GM10266 (cell line): ENCODE data around the gene UBFD1.

ENCODE experiments used
- DNase-seq: peaks from one replicate; pipeline ENCODE4 v3.0.0; 2012; ENCODE audit errors: extremely low spot score
- TF ChIP-seq, protein P1 (sequence below): IDR thresholded peaks from 2 replicates; pipeline ENCODE4 v1.5.1; 2012; ENCODE audit warnings: mild to moderate bottlenecking, low read depth; ENCODE audit not compliant: control insufficient read depth, insufficient read depth; ENCODE audit errors: missing control alignments

The UBFD1 gene

DNA sequence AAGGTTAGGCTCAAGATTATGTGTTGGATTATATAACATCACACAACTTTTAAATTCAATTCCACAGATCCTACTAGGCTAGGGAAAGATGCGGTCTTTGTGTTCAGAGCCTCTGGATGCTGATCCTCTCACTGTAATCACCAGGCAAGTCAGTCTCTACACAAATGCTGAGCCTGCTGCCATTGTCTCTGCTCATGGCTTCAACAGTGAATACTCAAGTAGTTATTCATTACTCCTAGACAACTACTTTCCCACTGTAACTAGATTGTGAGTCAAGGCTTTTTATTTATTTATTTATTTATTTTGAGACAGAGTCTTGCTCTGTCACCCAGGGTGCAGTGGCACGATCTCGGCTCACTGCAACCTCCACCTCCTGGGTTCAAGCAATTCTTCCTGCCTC, 54.4 kb downstream of the UBFD1 start:
- DNase-seq = no peak
- TF ChIP-seq, protein P1, sequence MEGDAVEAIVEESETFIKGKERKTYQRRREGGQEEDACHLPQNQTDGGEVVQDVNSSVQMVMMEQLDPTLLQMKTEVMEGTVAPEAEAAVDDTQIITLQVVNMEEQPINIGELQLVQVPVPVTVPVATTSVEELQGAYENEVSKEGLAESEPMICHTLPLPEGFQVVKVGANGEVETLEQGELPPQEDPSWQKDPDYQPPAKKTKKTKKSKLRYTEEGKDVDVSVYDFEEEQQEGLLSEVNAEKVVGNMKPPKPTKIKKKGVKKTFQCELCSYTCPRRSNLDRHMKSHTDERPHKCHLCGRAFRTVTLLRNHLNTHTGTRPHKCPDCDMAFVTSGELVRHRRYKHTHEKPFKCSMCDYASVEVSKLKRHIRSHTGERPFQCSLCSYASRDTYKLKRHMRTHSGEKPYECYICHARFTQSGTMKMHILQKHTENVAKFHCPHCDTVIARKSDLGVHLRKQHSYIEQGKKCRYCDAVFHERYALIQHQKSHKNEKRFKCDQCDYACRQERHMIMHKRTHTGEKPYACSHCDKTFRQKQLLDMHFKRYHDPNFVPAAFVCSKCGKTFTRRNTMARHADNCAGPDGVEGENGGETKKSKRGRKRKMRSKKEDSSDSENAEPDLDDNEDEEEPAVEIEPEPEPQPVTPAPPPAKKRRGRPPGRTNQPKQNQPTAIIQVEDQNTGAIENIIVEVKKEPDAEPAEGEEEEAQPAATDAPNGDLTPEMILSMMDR = no peak

DNA sequence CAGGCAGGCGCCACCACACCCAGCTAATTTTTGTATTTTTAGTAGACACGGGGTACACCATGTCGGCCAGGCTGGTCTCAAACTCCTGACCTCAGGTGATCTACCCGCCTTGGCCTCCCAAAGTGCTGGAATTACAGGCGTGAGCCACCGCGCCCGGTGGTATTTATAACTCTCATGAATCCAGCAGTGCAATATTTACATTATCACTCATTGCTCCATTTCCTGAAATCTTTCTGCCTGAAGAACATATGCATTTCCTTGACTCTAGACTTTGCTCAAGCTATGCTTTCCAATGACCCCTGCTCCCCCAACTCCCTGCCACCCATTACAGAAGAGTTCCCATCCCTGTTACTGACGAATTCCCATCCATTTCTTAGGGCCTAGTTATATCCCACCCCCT, 58.3 kb downstream of the UBFD1 start:
- TF ChIP-seq, protein P1 = no peak

More for the DNA sequence above, 58.3 kb downstream of the UBFD1 start:
- DNase-seq = no peak
